Measurements from ENCODE around the gene PHF23.

- TF ChIP-seq POLR2AphosphoS5 (IDR thresholded peaks at IDR 0.05; ENCODE audit: low read depth, low read length): no peak
- TF ChIP-seq, protein P1, sequence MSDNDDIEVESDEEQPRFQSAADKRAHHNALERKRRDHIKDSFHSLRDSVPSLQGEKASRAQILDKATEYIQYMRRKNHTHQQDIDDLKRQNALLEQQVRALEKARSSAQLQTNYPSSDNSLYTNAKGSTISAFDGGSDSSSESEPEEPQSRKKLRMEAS (IDR thresholded peaks at IDR 0.05): no peak
- no peak for TF ChIP-seq EZH2phosphoT487 (IDR thresholded peaks at IDR 0.05; ENCODE audit: borderline replicate concordance)
- TF ChIP-seq, protein P2, sequence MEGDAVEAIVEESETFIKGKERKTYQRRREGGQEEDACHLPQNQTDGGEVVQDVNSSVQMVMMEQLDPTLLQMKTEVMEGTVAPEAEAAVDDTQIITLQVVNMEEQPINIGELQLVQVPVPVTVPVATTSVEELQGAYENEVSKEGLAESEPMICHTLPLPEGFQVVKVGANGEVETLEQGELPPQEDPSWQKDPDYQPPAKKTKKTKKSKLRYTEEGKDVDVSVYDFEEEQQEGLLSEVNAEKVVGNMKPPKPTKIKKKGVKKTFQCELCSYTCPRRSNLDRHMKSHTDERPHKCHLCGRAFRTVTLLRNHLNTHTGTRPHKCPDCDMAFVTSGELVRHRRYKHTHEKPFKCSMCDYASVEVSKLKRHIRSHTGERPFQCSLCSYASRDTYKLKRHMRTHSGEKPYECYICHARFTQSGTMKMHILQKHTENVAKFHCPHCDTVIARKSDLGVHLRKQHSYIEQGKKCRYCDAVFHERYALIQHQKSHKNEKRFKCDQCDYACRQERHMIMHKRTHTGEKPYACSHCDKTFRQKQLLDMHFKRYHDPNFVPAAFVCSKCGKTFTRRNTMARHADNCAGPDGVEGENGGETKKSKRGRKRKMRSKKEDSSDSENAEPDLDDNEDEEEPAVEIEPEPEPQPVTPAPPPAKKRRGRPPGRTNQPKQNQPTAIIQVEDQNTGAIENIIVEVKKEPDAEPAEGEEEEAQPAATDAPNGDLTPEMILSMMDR (IDR thresholded peaks at IDR 0.05 in 2 of 3, conservative IDR thresholded peaks at IDR 0.05 in 1 of 3; ENCODE audit: borderline replicate concordance in 1 of 3, insufficient read depth in 1 of 3, low read depth in 2 of 3, low read length in 2 of 3): no peak
- TF ChIP-seq YY1 (IDR thresholded peaks at IDR 0.05; ENCODE audit: extremely low read depth, insufficient replicate concordance, low read depth, low read length): no peak
- TF ChIP-seq POLR2A (IDR thresholded peaks at IDR 0.05; ENCODE audit: borderline replicate concordance, extremely low read depth, insufficient read depth, insufficient read length): no peak
- TF ChIP-seq, protein P3, sequence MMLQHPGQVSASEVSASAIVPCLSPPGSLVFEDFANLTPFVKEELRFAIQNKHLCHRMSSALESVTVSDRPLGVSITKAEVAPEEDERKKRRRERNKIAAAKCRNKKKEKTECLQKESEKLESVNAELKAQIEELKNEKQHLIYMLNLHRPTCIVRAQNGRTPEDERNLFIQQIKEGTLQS (IDR thresholded peaks at IDR 0.05): no peak
- TF ChIP-seq RAD21 (IDR thresholded peaks at IDR 0.05; ENCODE audit: low read depth): no peak
- no peak for TF ChIP-seq EZH2 (IDR thresholded peaks at IDR 0.05)
- no peak for TF ChIP-seq SRF (IDR thresholded peaks at IDR 0.05; ENCODE audit: low read depth)
- TF ChIP-seq ZBTB33 (IDR thresholded peaks at IDR 0.05; ENCODE audit: extremely low read depth, insufficient replicate concordance, low read length): no peak
- TF ChIP-seq SIN3A (IDR thresholded peaks at IDR 0.05; ENCODE audit: low read depth): no peak
- no peak for TF ChIP-seq TCF7L2 (IDR thresholded peaks at IDR 0.05; ENCODE audit: borderline replicate concordance, extremely low read depth, insufficient read depth, insufficient read length)
- no peak for TF ChIP-seq JUND (IDR thresholded peaks at IDR 0.05)
These were observed 24.1 kb downstream of the PHF23 start for GRCh38 chr17:7215136-7215638.

Measured in HCT116 (cell line).